Transverse colon (tissue), 4 donors: ENCODE measurements around the gene PEX14. TPM values are rescaled to one million over a fixed set of nuclear protein-coding genes. Genes with fewer than 3 reads are reported as not detected.

Source experiments
- DNase-seq: peaks from one replicate; pipeline ENCODE4 v3.0.0-alpha.2; 2019
- H3K27ac ChIP-seq, 4 donors: fragments of 200-600 bp; sonication (generic); 2 replicates each; pipeline ENCODE4 v1.5.1; 2016 to 2018; ENCODE audit warnings: inconsistent platforms in 4 of 4
- H3K27me3 ChIP-seq: fragments of 200-600 bp; sonication (generic); 2 replicates; pipeline ENCODE4 v1.5.1; 2017; ENCODE audit warnings: inconsistent platforms
- H3K36me3 ChIP-seq, 4 donors: fragments of 200-600 bp; sonication (generic); 2 replicates each; pipeline ENCODE4 v1.5.1; 2017 to 2019; ENCODE audit warnings: inconsistent platforms in 4 of 4
- H3K4me1 ChIP-seq, 4 donors: fragments of 200-600 bp; sonication (generic); 2 replicates each; pipeline ENCODE4 v1.5.1; 2017 to 2020; ENCODE audit warnings: inconsistent platforms in 4 of 4
- H3K4me3 ChIP-seq, 4 donors: fragments of 200-600 bp; sonication (generic); 1 replicate in 1 of 4; 2 replicates in 3 of 4; pipeline versions ENCODE4 v1.5.1 to v1.6.1; 2017 to 2019; ENCODE audit warnings: inconsistent platforms in 4 of 4
- H3K9me3 ChIP-seq, 2 donors: fragments of 200-600 bp; sonication (generic); 2 replicates each; pipeline ENCODE4 v1.5.1; 2017 to 2019; ENCODE audit warnings: inconsistent platforms in 2 of 2
- EP300 ChIP-seq: sonication (generic); formaldehyde crosslinking; IDR thresholded peaks from one replicate; pipeline ENCODE4 v1.6.1; 2017; ENCODE audit warnings: antibody characterized with exemption, low read depth
- POLR2A ChIP-seq: fragments of 450-650 bp; IDR thresholded peaks from one replicate; pipeline ENCODE4 v1.6.1; 2016; ENCODE audit warnings: antibody characterized with exemption, mild to moderate bottlenecking, moderate library complexity
- POLR2AphosphoS5 ChIP-seq, 3 donors: sonication (generic); formaldehyde crosslinking; IDR thresholded peaks; one replicate each; pipeline ENCODE4 v1.6.1; 2016; ENCODE audit warnings: antibody characterized with exemption in 3 of 3
- WGBS, 2 donors: methylation state at CpG; one replicate each; pipeline ENCODE4 v1.1.5; 2018; ENCODE audit warnings: low coverage in 1 of 2; 5-methylcytosine and 5-hydroxymethylcytosine counted together
- in situ Hi-C, 4 donors: fragments of 200-750 bp; cut with MboI; loops; one replicate each; pipeline versions ENCODE4 v1.15.0 to v1.15.1; 2017; ENCODE audit warnings: low sequenced_read_pairs in 3 of 4, low pct_ligation_motif_present in 1 of 4, low pct_unique_long_range_greater_than_20kb in 1 of 4
- intact Hi-C: fragments of 100-400 bp; cut with DNase I; formaldehyde crosslinking; loops from one replicate; pipeline ENCODE4 v1.15.1; 2023; ENCODE audit warnings: low total_unique reads
- total RNA-seq, 4 donors: library from RNA; depleted of rRNA; stranded (reverse); fragments of >200 nt; gene quantifications; one replicate each; pipeline ENCODE4 v1.1.0, GENCODE V29; 2016
- TF ChIP-seq, protein P1 (sequence below), 5 experiments: fragments of 200-600 bp in 3 of 5; fragments of 450-650 bp in 2 of 5; sonication (generic) in 3 of 5; IDR thresholded peaks; 1 replicate in 2 of 5; 2 replicates in 3 of 5; pipeline ENCODE4 v1.5.1; 2016 to 2017; ENCODE audit warnings: antibody characterized with exemption in 5 of 5, inconsistent platforms in 3 of 5, mild to moderate bottlenecking in 2 of 5, moderate library complexity in 1 of 5

PEX14 gene
- total RNA-seq, 4 donors from 2014 or later: 2.4 to 16.5 (median 12.6) TPM

DNA sequence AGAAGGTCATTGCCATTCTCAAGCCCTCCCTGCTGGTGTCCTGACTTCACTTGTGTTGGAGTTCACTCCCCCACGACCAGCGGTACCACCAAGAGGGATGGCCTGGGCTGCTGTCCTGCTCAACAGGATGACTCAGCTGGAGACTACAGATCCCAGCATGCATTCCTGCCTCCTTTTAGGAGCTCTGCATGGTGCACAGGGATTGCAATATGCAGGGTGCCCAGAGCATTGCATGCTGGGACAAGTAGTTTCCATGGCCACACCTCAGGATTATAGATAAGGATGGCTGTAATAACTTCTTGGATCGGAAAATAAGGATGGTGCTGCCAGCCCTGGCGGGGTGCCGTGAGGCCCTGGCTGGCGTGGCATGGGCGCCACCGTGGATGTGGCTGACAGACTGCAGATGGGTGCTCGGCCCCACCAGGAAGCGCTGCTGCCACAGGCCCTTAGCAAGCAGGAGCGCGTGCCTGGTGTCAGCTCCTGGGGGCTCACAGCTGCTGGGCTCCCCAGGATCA, 171.7 kb downstream of the PEX14 start:
- Histone ChIP-seq H3K4me3 (no peak overlapping the region), H3K27ac (peak overlapping the region in 1 of 4 donors; percentile 12), H3K4me1 (peaks cover 0 to 5% (median 0%) of the 10 kb centered on the region in 4 donors), H3K36me3 (peaks cover 0 to 5% (median 0%) of the 10 kb centered on the region in 4 donors), H3K9me3 (no peaks in the 10 kb centered on the region), H3K27me3 (no peaks in the 10 kb centered on the region)
- in situ Hi-C loops (no loop called here), intact Hi-C loops (no loop called here)
- TF ChIP-seq EP300: no peak
- TF ChIP-seq, protein P1, sequence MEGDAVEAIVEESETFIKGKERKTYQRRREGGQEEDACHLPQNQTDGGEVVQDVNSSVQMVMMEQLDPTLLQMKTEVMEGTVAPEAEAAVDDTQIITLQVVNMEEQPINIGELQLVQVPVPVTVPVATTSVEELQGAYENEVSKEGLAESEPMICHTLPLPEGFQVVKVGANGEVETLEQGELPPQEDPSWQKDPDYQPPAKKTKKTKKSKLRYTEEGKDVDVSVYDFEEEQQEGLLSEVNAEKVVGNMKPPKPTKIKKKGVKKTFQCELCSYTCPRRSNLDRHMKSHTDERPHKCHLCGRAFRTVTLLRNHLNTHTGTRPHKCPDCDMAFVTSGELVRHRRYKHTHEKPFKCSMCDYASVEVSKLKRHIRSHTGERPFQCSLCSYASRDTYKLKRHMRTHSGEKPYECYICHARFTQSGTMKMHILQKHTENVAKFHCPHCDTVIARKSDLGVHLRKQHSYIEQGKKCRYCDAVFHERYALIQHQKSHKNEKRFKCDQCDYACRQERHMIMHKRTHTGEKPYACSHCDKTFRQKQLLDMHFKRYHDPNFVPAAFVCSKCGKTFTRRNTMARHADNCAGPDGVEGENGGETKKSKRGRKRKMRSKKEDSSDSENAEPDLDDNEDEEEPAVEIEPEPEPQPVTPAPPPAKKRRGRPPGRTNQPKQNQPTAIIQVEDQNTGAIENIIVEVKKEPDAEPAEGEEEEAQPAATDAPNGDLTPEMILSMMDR (IDR thresholded peaks at IDR 0.05): no peak
- TF ChIP-seq POLR2AphosphoS5 (IDR thresholded peaks at IDR 0.05): peak in 1 of 3 donors; percentile 8
- no peak for TF ChIP-seq POLR2A
- WGBS, 2 donors: 70% methylated on average over 12 of the region's 12 CpGs; no CpG with 5 or more reads in 1 of the 2 donors
- DNase-seq: no peak

DNA sequence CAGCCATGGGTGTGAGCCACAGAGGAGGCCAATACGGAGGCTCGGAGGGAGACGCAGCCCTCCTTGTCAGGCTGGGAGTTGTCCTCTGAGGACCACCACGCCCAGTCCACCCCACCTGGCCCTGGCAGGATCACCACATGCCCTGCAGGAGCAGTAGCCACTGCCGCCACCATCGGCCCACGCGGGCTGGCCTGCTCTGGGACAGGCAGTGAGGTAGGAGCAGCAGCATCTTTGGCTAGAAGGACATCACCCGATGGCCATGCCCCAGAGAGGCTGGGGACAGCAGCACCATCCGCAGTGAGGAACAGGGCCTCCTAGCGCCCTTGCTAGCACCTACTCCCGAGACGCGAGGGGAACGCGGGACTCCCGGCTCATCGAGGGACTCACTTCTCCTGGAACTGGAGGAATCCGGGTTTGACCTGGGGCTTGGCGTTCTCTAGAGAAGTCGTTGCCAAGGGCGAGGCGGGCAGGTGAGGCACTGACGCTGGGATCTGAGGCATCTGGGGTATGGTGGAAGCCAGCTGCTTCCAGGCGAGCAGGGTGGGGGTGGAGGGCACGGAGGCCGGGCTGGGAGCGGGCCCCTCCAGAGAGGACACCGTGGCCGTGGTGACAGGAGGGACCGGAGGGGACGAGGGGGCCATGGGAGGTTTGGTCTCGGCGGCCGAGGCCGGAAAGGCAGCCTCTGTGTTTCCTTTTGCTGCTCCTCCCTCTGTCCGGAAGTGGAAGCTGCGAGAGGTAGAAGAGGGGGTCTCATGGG, 172.8 kb downstream of the PEX14 start:
- TF ChIP-seq, protein P1 (IDR thresholded peaks at IDR 0.05): no peak
- TF ChIP-seq EP300 (no peak), POLR2A (no peak), POLR2AphosphoS5 (IDR thresholded peaks at IDR 0.05) (no peak)
- in situ Hi-C loops: no loop called here

DNA sequence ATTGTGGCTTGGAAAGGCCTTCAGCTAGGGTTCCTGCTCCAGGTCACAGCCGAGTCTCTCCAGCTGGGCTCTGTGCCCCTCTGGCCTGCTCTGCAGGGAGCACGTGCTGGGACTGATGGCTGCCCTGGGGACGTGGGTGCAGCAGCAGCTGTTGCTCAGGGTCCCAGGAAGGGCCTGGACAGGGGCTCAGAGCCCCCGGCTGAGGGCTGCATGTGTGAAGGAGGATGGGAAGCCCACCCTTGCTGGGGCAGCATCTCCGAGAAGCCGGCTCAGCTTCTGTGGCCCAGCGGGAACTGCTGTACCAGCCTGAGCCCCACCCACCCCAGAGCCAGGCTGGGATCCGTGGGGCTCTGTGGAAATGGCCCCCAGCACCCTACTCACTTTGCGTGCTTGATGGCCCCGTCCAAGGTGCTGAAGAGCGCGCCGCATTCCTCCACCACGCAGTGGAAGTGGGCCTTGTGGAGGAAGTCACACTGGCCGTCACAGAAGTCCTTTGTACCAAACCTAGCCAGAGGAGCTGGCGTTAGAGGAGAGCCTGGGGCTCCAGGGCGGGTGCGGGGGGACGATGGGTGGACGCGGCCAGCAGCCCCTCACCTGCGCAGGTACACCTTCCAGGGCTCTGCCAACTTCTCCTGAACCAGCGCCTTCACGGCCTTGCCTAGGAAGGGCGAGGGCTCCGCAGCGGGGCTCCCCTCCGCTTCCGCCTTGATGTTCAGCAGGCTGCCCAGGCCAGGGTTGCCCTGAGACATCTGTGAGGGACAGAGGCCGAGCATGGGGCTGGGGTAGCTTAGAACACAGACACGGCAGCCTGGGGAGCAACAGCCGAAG, 174.2 kb downstream of the PEX14 start:
- intact Hi-C loops: no loop called here
- H3K4me3 ChIP-seq: no peak overlapping the region
- peaks cover 0 to 5% (median 0%) of the 10 kb centered on the region in 4 donors for H3K4me1 ChIP-seq
- peak overlapping the region in 3 of 4 donors; percentile 45 to 82 (median 64) for H3K27ac ChIP-seq
- no peak for TF ChIP-seq POLR2AphosphoS5 (IDR thresholded peaks at IDR 0.05)
- TF ChIP-seq, protein P1 (IDR thresholded peaks at IDR 0.05): no peak
- no peak for TF ChIP-seq EP300
- no peak for TF ChIP-seq POLR2A
- H3K36me3 ChIP-seq: peaks cover 0 to 3% (median 0%) of the 10 kb centered on the region in 4 donors
- H3K9me3 ChIP-seq: no peaks in the 10 kb centered on the region
- WGBS, 2 donors: 83% methylated on average over 28 of the region's 32 CpGs; no CpG with 5 or more reads in 1 of the 2 donors
- H3K27me3 ChIP-seq: no peaks in the 10 kb centered on the region
- no peak for DNase-seq
- in situ Hi-C loops: no loop called here

More for the DNA sequence above, 172.8 kb downstream of the PEX14 start:
- peaks cover 0 to 2% (median 0%) of the 10 kb centered on the region in 4 donors for H3K36me3 ChIP-seq
- intact Hi-C loops: no loop called here
- H3K4me1 ChIP-seq: peaks cover 0 to 5% (median 0%) of the 10 kb centered on the region in 4 donors
- WGBS, 2 donors: 90% methylated on average over 38 of the region's 38 CpGs; no CpG with 5 or more reads in 1 of the 2 donors
- no peak for DNase-seq
- H3K4me3 ChIP-seq: no peak overlapping the region
- H3K9me3 ChIP-seq: no peaks in the 10 kb centered on the region
- H3K27me3 ChIP-seq: no peaks in the 10 kb centered on the region
- no peak overlapping the region for H3K27ac ChIP-seq
